ENCODE data around the gene RPS6KA6. TPM values are rescaled to one million over a fixed set of nuclear protein-coding genes. Genes with fewer than 3 reads are reported as not detected.

The RPS6KA6 gene
- total and polyA plus RNA-seq, 10 of the 15 experiments (the other 5 are each of a cell fraction or from before 2014, with no cell fraction given): 0.29 to 2.8 (median 1.4) TPM; not detected in 1

DNA sequence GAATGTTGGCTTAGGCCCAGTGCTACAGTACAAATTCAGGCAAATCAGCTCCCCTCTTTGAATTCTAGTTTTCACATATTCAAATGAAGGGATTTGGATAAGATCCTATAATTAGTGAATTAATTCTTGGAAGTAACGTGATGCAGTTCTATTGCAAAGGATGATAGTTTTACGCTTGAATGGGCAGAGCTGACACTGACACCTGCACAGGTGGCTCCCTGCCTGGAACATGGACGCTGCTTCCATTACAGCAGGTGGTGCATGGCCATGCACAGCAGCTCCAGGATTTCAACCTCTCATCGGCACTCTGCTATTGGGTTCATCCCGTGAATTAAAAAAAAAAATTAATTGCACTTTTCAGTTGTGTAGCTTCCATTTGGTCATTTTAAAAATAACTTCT lies 28.4 kb upstream of the RPS6KA6 start:
- H4K20me1 ChIP-seq (ENCODE audit: control insufficient read depth, insufficient read depth): no peaks in the 10 kb centered on the region
- no peaks in the 10 kb centered on the region for H3K9me3 ChIP-seq (replicated peaks; ENCODE audit: control insufficient read depth, insufficient read depth, low read length)
- no peaks in the 10 kb centered on the region for H3K27me3 ChIP-seq (replicated peaks in 1 of 2; ENCODE audit: control insufficient read depth in 2 of 2, insufficient read depth in 2 of 2, low read length in 1 of 2)
- no TSS peak for BruUV-seq (replicated peaks)
- H3K36me3 ChIP-seq (ENCODE audit: control insufficient read depth in 2 of 2, insufficient read depth in 2 of 2, low read length in 1 of 2): no peaks in the 10 kb centered on the region
- no peak for TF ChIP-seq JUNB (IDR thresholded peaks at IDR 0.05)
- TF ChIP-seq SRF (IDR thresholded peaks at IDR 0.05; ENCODE audit: low read depth in 2 of 2, low read length in 2 of 2): no peak
- TF ChIP-seq HDAC6 (IDR thresholded peaks at IDR 0.05; ENCODE audit: unreplicated experiment): no peak
- TF ChIP-seq LARP7 (IDR thresholded peaks at IDR 0.05): no peak
- no peak for TF ChIP-seq SUPT20H (IDR thresholded peaks at IDR 0.05; ENCODE audit: borderline replicate concordance, control insufficient read depth, low read depth, low read length)
- TF ChIP-seq RAD51 (IDR thresholded peaks at IDR 0.05): no peak
- no peak for TF ChIP-seq FOS (IDR thresholded peaks at IDR 0.05; ENCODE audit: borderline replicate concordance, extremely low read depth, insufficient read length)
- TF ChIP-seq SIN3A (IDR thresholded peaks at IDR 0.05; ENCODE audit: low read depth, low read length): no peak
- no peak for TF ChIP-seq YBX1 (IDR thresholded peaks at IDR 0.05)
- TF ChIP-seq ZNF217 (IDR thresholded peaks at IDR 0.05): no peak
- TF ChIP-seq, protein P1, sequence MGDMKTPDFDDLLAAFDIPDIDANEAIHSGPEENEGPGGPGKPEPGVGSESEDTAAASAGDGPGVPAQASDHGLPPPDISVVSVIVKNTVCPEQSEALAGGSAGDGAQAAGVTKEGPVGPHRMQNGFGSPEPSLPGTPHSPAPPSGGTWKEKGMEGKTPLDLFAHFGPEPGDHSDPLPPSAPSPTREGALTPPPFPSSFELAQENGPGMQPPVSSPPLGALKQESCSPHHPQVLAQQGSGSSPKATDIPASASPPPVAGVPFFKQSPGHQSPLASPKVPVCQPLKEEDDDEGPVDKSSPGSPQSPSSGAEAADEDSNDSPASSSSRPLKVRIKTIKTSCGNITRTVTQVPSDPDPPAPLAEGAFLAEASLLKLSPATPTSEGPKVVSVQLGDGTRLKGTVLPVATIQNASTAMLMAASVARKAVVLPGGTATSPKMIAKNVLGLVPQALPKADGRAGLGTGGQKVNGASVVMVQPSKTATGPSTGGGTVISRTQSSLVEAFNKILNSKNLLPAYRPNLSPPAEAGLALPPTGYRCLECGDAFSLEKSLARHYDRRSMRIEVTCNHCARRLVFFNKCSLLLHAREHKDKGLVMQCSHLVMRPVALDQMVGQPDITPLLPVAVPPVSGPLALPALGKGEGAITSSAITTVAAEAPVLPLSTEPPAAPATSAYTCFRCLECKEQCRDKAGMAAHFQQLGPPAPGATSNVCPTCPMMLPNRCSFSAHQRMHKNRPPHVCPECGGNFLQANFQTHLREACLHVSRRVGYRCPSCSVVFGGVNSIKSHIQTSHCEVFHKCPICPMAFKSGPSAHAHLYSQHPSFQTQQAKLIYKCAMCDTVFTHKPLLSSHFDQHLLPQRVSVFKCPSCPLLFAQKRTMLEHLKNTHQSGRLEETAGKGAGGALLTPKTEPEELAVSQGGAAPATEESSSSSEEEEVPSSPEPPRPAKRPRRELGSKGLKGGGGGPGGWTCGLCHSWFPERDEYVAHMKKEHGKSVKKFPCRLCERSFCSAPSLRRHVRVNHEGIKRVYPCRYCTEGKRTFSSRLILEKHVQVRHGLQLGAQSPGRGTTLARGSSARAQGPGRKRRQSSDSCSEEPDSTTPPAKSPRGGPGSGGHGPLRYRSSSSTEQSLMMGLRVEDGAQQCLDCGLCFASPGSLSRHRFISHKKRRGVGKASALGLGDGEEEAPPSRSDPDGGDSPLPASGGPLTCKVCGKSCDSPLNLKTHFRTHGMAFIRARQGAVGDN (IDR thresholded peaks at IDR 0.05): no peak
- TF ChIP-seq KLF5 (IDR thresholded peaks at IDR 0.05; ENCODE audit: partially characterized antibody): no peak
- TF ChIP-seq, protein P2, sequence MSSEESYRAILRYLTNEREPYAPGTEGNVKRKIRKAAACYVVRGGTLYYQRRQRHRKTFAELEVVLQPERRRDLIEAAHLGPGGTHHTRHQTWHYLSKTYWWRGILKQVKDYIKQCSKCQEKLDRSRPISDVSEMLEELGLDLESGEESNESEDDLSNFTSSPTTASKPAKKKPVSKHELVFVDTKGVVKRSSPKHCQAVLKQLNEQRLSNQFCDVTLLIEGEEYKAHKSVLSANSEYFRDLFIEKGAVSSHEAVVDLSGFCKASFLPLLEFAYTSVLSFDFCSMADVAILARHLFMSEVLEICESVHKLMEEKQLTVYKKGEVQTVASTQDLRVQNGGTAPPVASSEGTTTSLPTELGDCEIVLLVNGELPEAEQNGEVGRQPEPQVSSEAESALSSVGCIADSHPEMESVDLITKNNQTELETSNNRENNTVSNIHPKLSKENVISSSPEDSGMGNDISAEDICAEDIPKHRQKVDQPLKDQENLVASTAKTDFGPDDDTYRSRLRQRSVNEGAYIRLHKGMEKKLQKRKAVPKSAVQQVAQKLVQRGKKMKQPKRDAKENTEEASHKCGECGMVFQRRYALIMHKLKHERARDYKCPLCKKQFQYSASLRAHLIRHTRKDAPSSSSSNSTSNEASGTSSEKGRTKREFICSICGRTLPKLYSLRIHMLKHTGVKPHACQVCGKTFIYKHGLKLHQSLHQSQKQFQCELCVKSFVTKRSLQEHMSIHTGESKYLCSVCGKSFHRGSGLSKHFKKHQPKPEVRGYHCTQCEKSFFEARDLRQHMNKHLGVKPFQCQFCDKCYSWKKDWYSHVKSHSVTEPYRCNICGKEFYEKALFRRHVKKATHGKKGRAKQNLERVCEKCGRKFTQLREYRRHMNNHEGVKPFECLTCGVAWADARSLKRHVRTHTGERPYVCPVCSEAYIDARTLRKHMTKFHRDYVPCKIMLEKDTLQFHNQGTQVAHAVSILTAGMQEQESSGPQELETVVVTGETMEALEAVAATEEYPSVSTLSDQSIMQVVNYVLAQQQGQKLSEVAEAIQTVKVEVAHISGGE (CRISPR knock-in tag; IDR thresholded peaks at IDR 0.05): no peak
- TF ChIP-seq POU2F2 (IDR thresholded peaks at IDR 0.05; ENCODE audit: borderline replicate concordance, low read depth, low read length): no peak
- no peak for TF ChIP-seq RBBP5 (conservative IDR thresholded peaks at IDR 0.05)
- TF ChIP-seq, protein P3, sequence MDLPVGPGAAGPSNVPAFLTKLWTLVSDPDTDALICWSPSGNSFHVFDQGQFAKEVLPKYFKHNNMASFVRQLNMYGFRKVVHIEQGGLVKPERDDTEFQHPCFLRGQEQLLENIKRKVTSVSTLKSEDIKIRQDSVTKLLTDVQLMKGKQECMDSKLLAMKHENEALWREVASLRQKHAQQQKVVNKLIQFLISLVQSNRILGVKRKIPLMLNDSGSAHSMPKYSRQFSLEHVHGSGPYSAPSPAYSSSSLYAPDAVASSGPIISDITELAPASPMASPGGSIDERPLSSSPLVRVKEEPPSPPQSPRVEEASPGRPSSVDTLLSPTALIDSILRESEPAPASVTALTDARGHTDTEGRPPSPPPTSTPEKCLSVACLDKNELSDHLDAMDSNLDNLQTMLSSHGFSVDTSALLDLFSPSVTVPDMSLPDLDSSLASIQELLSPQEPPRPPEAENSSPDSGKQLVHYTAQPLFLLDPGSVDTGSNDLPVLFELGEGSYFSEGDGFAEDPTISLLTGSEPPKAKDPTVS (IDR thresholded peaks at IDR 0.05; ENCODE audit: low read depth, low read length): no peak
- no peak overlapping the region for H3K9ac ChIP-seq (ENCODE audit: control insufficient read depth, insufficient read depth, low read length)
- H3K79me2 ChIP-seq (ENCODE audit: control insufficient read depth, insufficient read depth, low read length): no peaks in the 10 kb centered on the region
- intact Hi-C loops (cut with micrococcal nuclease; ENCODE audit: unreplicated experiment) (no loop called here), in situ Hi-C loops (cut with MboI) (no loop called here)
- ATAC-seq (no peak), DNase-seq (ENCODE audit: low read depth, low spot score) (no peak), FAIRE-seq (no peak)
- WGBS (ENCODE audit: insufficient coverage, insufficient replicate concordance, low lambda C conversion rate, missing lambda C conversion rate): 11% methylated on average over 5 of the region's 5 CpGs
- ChIA-PET CTCF (no interaction called here), RAD21 (ENCODE audit: unreplicated experiment) (no interaction called here), SMC1A (ENCODE audit: uncharacterized antibody, unreplicated experiment) (no interaction called here), POLR2A (no interaction called here)
- H3K4me1 ChIP-seq (ENCODE audit: control insufficient read depth, insufficient read depth, low read length): no peaks in the 10 kb centered on the region
- H3K27ac ChIP-seq (ENCODE audit: control insufficient read depth, insufficient read depth): no peak overlapping the region
- H2AFZ ChIP-seq (ENCODE audit: control insufficient read depth, low read depth, low read length): no peak overlapping the region
- no peak overlapping the region for H3K4me2 ChIP-seq (ENCODE audit: control insufficient read depth, insufficient read depth)
- H3K4me3 ChIP-seq: no peak overlapping the region

All from GM12878 (cell line).